Testis (tissue), 2 donors: Measurements from ENCODE around the gene PTP4A2.

Experiments used
- POLR2A ChIP-seq: fragments of 450-650 bp; IDR thresholded peaks from one replicate; pipeline ENCODE4 v1.6.1; 2017; ENCODE audit warnings: antibody characterized with exemption, mild to moderate bottlenecking, moderate library complexity
- TF ChIP-seq, protein P1 (sequence below), 3 experiments: fragments of 450-650 bp in 2 of 3; fragments of 200-600 bp in 1 of 3; sonication (generic) in 1 of 3; IDR thresholded peaks; one replicate each; pipeline ENCODE4 v1.5.1; 2016 to 2019; ENCODE audit warnings: antibody characterized with exemption in 3 of 3, mild to moderate bottlenecking in 2 of 3, moderate library complexity in 1 of 3

DNA sequence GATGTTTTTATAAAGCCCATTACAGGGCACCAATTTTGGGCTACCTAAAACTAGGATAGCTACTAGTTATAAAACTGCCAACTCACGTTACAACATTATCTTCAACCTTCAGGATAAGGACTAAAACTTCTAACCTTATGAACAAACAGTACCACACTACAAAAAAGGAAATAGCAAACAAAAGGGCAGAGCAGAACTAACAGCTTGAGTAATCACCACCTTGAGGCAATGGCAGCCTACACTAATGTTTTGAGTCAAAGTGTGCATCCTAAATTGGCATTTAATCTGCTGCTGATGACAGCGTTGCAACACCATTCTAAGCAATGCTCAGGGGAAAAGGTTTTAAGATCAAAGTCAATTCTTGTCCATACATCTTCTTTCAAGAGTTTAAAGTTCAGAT is 27.2 kb downstream of the PTP4A2 start:
- TF ChIP-seq POLR2A = no peak
- TF ChIP-seq, protein P1, sequence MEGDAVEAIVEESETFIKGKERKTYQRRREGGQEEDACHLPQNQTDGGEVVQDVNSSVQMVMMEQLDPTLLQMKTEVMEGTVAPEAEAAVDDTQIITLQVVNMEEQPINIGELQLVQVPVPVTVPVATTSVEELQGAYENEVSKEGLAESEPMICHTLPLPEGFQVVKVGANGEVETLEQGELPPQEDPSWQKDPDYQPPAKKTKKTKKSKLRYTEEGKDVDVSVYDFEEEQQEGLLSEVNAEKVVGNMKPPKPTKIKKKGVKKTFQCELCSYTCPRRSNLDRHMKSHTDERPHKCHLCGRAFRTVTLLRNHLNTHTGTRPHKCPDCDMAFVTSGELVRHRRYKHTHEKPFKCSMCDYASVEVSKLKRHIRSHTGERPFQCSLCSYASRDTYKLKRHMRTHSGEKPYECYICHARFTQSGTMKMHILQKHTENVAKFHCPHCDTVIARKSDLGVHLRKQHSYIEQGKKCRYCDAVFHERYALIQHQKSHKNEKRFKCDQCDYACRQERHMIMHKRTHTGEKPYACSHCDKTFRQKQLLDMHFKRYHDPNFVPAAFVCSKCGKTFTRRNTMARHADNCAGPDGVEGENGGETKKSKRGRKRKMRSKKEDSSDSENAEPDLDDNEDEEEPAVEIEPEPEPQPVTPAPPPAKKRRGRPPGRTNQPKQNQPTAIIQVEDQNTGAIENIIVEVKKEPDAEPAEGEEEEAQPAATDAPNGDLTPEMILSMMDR (IDR thresholded peaks at IDR 0.05) = no peak
